Breast epithelium (tissue), 4 donors: ENCODE results near the gene ZFYVE19. TPM values are rescaled to one million over a fixed set of nuclear protein-coding genes. Genes with fewer than 3 reads are reported as not detected.
"Not testable (repeated sequence)": the region's sequence is repeated elsewhere in the genome, so short reads cannot be mapped to it uniquely, and the experiment has no call there.

ENCODE experiments used
- DNase-seq, 2 donors: peaks; one replicate each; pipeline ENCODE4 v3.0.0-alpha.2; 2019; ENCODE audit warnings: low spot score in 2 of 2
- H3K27ac ChIP-seq, 2 donors: fragments of 200-600 bp; sonication (generic) in 1 of 2; one replicate each; pipeline ENCODE4 v1.5.1; 2016 to 2019; ENCODE audit warnings: mild to moderate bottlenecking in 1 of 2
- H3K27me3 ChIP-seq, 2 donors: fragments of 200-600 bp; sonication (generic) in 1 of 2; one replicate each; pipeline versions ENCODE4 v1.5.1 to v1.6.0; 2017 to 2019; ENCODE audit warnings: control low read depth in 1 of 2, mild to moderate bottlenecking in 1 of 2
- H3K36me3 ChIP-seq: fragments of 200-600 bp; one replicate; pipeline ENCODE4 v1.5.1; 2019
- H3K4me1 ChIP-seq, 2 donors: fragments of 200-600 bp; sonication (generic); one replicate each; pipeline ENCODE4 v1.5.1; 2016 to 2019; ENCODE audit warnings: control low read depth in 1 of 2
- H3K4me3 ChIP-seq, 3 donors: fragments of 200-600 bp; sonication (generic); 1 replicate in 2 of 3; 2 replicates in 1 of 3; pipeline ENCODE4 v1.5.1; 2016 to 2019; ENCODE audit warnings: mild to moderate bottlenecking in 3 of 3, moderate library complexity in 2 of 3
- H3K9me3 ChIP-seq, 2 donors: fragments of 200-600 bp; sonication (generic) in 1 of 2; one replicate each; pipeline ENCODE4 v1.5.1; 2016 to 2019; ENCODE audit warnings: control low read depth in 1 of 2
- POLR2A ChIP-seq: fragments of 450-650 bp; IDR thresholded peaks from one replicate; pipeline ENCODE4 v1.6.1; 2016; ENCODE audit warnings: antibody characterized with exemption, mild to moderate bottlenecking, moderate library complexity
- POLR2AphosphoS5 ChIP-seq, 3 donors: sonication (generic); formaldehyde crosslinking; IDR thresholded peaks; one replicate each; pipeline ENCODE4 v1.6.1; 2017; ENCODE audit warnings: antibody characterized with exemption in 3 of 3
- intact Hi-C: fragments of 100-400 bp; cut with DNase I; formaldehyde crosslinking; loops from one replicate; pipeline ENCODE4 v1.15.1; 2023; ENCODE audit warnings: low total_unique reads
- total RNA-seq, 3 donors: library from RNA; depleted of rRNA; stranded (reverse); fragments of >200 nt; gene quantifications; one replicate each; pipeline ENCODE4 v1.1.0, GENCODE V29; 2016
- TF ChIP-seq, protein P1 (sequence below), 3 donors: fragments of 450-650 bp; IDR thresholded peaks; one replicate each; pipeline ENCODE4 v1.5.1; 2016 to 2017; ENCODE audit warnings: antibody characterized with exemption in 3 of 3, mild to moderate bottlenecking in 3 of 3, moderate library complexity in 3 of 3

ZFYVE19 gene
- total RNA-seq, 3 donors from 2014 or later = 19.4 to 58.8 (median 44.6) TPM

- Histone ChIP-seq H3K36me3 (no peaks in the 10 kb centered on the region), H3K27me3 (no peaks in the 10 kb centered on the region), H3K4me1 (peaks cover 0 to 5% of the 10 kb centered on the region in 2 donors), H3K27ac (peak overlapping the region in 1 of 2 donors; percentile 88), H3K4me3 (no peak overlapping the region), H3K9me3 (no peaks in the 10 kb centered on the region)
- no peak for DNase-seq
- intact Hi-C loops = no loop called here
- TF ChIP-seq POLR2A = no peak
- no peak for TF ChIP-seq POLR2AphosphoS5 (IDR thresholded peaks at IDR 0.05)
- TF ChIP-seq, protein P1, sequence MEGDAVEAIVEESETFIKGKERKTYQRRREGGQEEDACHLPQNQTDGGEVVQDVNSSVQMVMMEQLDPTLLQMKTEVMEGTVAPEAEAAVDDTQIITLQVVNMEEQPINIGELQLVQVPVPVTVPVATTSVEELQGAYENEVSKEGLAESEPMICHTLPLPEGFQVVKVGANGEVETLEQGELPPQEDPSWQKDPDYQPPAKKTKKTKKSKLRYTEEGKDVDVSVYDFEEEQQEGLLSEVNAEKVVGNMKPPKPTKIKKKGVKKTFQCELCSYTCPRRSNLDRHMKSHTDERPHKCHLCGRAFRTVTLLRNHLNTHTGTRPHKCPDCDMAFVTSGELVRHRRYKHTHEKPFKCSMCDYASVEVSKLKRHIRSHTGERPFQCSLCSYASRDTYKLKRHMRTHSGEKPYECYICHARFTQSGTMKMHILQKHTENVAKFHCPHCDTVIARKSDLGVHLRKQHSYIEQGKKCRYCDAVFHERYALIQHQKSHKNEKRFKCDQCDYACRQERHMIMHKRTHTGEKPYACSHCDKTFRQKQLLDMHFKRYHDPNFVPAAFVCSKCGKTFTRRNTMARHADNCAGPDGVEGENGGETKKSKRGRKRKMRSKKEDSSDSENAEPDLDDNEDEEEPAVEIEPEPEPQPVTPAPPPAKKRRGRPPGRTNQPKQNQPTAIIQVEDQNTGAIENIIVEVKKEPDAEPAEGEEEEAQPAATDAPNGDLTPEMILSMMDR (IDR thresholded peaks at IDR 0.05) = no peak
Measured at GRCh38 chr15:40858706-40859105, 51.8 kb downstream of the ZFYVE19 start.

DNA sequence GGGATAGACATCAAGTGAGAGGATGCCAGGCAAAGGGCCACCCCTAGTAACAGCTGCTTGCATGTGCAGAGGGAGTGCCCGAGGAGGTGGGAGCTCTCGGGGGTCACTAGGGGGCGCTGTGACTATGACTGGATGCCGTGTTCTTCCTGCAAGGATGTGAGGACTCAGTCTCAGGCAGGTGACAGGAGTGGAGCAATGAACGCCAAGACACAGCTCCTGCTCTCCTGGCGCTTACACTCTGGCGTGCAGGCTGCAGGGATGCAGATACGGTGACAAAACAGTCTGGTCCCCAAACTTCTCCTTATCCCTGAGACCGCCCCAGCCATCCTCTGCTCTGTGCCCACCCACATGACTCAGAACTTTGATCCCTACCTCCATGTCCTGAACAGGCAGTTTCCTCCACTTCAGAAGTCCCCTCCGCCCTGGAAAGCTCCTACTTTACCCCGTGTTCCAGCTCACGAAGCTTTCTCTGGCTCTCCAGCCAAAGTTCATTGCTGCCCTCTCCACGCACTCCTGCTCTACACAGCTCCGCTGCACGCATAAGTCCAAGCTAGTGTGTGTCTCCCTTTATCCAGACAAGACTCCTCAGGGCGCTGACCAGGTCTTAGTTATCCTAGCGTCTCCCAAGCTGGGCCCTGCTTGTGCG lies 52.4 kb downstream of the ZFYVE19 start:
- no peak for TF ChIP-seq POLR2A
- TF ChIP-seq, protein P1 (IDR thresholded peaks at IDR 0.05) = peak; percentile 48 to 82 (median 71)
- DNase-seq = peak; percentile 79 to 88
- no peaks in the 10 kb centered on the region for H3K9me3 ChIP-seq
- peak overlapping the region in 1 of 2 donors; percentile 48 for H3K27ac ChIP-seq
- H3K4me1 ChIP-seq = peaks cover 0 to 5% of the 10 kb centered on the region in 2 donors
- no peaks in the 10 kb centered on the region for H3K27me3 ChIP-seq
- H3K4me3 ChIP-seq = no peak overlapping the region
- intact Hi-C loops = no loop called here
- H3K36me3 ChIP-seq = no peaks in the 10 kb centered on the region

DNA sequence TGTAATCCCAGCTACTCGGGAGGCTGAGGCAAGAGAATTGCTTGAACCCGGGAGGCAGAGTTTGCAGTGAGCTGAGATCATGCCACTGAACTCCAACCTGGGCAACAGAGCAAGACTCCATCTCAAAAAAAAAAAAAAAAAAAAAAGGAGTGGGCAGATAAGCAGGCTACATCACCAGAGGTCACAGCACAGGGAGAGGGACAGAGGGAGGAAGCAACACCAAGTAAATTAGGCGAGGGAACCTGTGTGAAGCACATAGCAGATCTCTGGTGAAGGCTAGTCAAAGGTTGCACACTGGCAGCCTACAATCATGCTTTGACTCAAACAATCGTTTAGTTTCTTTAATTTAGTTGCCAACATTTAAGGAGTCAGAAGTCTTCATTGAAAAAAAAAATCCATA lies 54.3 kb downstream of the ZFYVE19 start:
- intact Hi-C loops, H3K4me1 ChIP-seq, H3K9me3 ChIP-seq, H3K27me3 ChIP-seq, DNase-seq, H3K4me3 ChIP-seq, H3K27ac ChIP-seq, H3K36me3 ChIP-seq: not testable (repeated sequence)

GRCh38 chr15:40863660-40864270 lies 56.9 kb downstream of the ZFYVE19 start:
- H3K4me3 ChIP-seq = no peak overlapping the region
- DNase-seq = no peak
- TF ChIP-seq, protein P1 (IDR thresholded peaks at IDR 0.05) = no peak
- TF ChIP-seq POLR2AphosphoS5 (IDR thresholded peaks at IDR 0.05) (no peak), POLR2A (no peak)
- no peaks in the 10 kb centered on the region for H3K4me1 ChIP-seq
- intact Hi-C loops = no loop called here
- no peaks in the 10 kb centered on the region for H3K27me3 ChIP-seq
- no peaks in the 10 kb centered on the region for H3K9me3 ChIP-seq
- H3K36me3 ChIP-seq = no peaks in the 10 kb centered on the region
- peak overlapping the region in 1 of 2 donors; percentile 70 for H3K27ac ChIP-seq

Other genes starting within 250 kb of the ZFYVE19 start
- 10 to 100 TPM; 35.0 to 42.3 (median 36.4) TPM for gene CCDC32, start 242.0 kb upstream of the ZFYVE19 start, total RNA-seq
- 10 to 100 TPM in 1 of 3 donors, 1 to 10 TPM in 2; 5.8 to 12.5 (median 7.2) TPM for gene RPUSD2, start 237.8 kb upstream of the ZFYVE19 start, total RNA-seq
- 1 to 10 TPM in 2 of 3 donors, under 1 TPM in 1; 0.66 to 1.8 (median 1.3) TPM for gene KNL1, start 212.8 kb upstream of the ZFYVE19 start, total RNA-seq
- under 1 TPM in 1 of 3 donors, not detected in 2; 0.44 TPM for gene RAD51, start 111.9 kb upstream of the ZFYVE19 start, total RNA-seq
- gene RMDN3, start 51.8 kb upstream of the ZFYVE19 start, total RNA-seq = 10 to 100 TPM; 31.5 to 35.4 (median 34.4) TPM
- gene GCHFR, start 43.0 kb upstream of the ZFYVE19 start, total RNA-seq = 100 to 1,000 TPM in 1 of 3 donors, 10 to 100 TPM in 2; 56.0 to 100 (median 61.9) TPM
- 1 to 10 TPM in 2 of 3 donors, under 1 TPM in 1; 0.48 to 4.7 (median 2.0) TPM for gene C15orf62, start 37.1 kb upstream of the ZFYVE19 start, total RNA-seq
- 10 to 100 TPM; 18.4 to 55.8 (median 24.3) TPM for gene DNAJC17, start 384 bp downstream of the ZFYVE19 start, total RNA-seq
- 1 to 10 TPM in 2 of 3 donors, not detected in 1; 1.3 to 4.9 TPM for gene PPP1R14D, start 21.6 kb downstream of the ZFYVE19 start, total RNA-seq
- gene SPINT1, start 37.0 kb downstream of the ZFYVE19 start, total RNA-seq = 100 to 1,000 TPM in 1 of 3 donors, 10 to 100 TPM in 1, 1 to 10 TPM in 1; 1.8 to 134 (median 86.5) TPM
- 10 to 100 TPM in 1 of 3 donors, 1 to 10 TPM in 1, not detected in 1; 8.5 to 12.1 TPM for gene RHOV, start 67.1 kb downstream of the ZFYVE19 start, total RNA-seq
- gene VPS18, start 87.4 kb downstream of the ZFYVE19 start, total RNA-seq = 10 to 100 TPM; 23.2 to 25.0 (median 23.9) TPM
- 10 to 100 TPM in 1 of 3 donors, 1 to 10 TPM in 2; 3.5 to 10.5 (median 5.0) TPM for gene DLL4, start 122.3 kb downstream of the ZFYVE19 start, total RNA-seq
- gene CHAC1, start 146.4 kb downstream of the ZFYVE19 start, total RNA-seq = 10 to 100 TPM in 1 of 3 donors, 1 to 10 TPM in 1, under 1 TPM in 1; 0.32 to 11.9 (median 2.9) TPM